ENCODE results near the gene KCNA3.

Gene KCNA3

DNA sequence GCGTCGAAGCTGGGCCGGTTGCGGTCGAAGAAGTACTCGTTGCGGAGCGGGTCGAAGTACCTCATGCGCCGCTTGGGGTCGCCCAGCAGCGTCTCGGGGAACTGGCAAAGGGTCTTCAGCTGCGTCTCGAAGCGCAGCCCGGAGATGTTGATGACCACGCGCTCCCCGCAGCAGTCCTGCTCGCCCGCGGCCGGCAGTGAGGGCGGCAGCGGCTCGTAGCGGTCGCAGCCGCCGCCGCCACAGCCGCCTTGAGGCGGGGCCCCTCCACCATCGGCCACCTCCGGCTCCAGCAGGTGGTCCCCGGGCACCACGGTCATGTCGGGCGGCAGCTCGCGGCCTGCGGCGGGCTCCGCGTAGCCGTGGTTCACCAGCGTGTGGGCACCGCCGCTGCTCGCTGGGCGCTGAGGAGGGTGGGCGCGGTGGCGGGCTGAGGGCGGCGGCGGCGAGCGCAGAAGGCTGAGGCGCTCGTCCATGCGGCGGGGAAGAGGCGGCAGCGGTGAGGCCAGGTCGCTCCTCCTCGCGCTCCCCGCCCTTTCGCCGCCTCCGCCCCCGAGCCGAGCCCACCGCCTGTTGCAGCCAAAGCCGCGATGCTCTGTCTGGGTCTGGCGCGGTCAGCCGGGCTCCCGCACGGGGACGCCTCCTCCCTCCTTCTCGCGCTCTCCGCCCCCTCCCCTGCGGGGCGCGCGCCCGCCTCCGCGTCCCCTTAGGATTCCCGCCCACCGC lies at the start of gene KCNA3:
KCNA3 (minus strand) TSS at position 604 of the 723 bp plus-strand sequence; CDS start at position 473, 131 bp downstream.
- DNase-seq, result peak; percentile 83

- DNase-seq, result no peak
Measured at GRCh38 chr1:110722807-110723206, 48.1 kb upstream of the KCNA3 start.

DNA sequence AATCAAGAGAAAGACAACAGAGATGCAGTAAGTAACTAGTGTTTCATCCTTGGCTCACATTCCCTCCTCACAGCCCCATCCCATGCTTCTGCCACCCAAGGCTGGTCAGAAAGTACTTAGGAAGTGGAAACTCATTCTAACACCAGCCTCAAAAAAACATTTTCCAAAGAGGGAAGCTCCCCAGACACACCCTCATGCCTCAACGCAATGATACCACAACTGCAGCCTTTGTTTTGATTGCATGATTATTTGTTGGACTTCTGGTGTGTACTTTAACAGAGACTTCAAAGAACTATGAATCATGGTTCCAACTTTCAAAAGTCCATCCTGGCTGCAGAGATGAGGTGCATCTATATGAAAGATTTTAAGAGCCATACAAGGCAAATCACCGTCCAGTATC lies 45.2 kb upstream of the KCNA3 start:
- DNase-seq, result no peak

GRCh38 chr1:110718452-110718851 lies 43.7 kb upstream of the KCNA3 start:
- no peak for DNase-seq

- DNase-seq, result no peak
Measured at GRCh38 chr1:110717179-110717578, 42.4 kb upstream of the KCNA3 start.

GRCh38 chr1:110714374-110714995 lies 39.7 kb upstream of the KCNA3 start:
- no peak for DNase-seq

- DNase-seq, result no peak
Measured at GRCh38 chr1:110713221-110713620, 38.5 kb upstream of the KCNA3 start.

DNA sequence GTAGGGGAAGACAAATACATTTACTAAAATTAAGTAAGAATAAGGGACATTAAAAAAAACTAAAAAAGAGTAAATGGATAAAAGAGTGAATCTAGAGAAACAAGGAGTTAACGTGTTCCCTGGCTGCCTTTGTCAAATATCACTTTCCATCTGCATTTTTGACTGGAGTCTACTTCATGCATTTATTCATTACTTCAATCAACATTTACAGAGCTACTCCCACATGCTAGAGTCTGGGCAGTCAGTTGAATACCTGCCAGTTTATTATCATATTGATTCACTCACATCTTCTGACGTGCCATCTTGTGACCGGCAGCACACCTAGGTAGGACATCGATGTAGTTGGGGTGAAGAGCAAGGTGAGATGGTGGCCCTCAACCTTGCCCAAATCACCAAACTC lies 35.6 kb upstream of the KCNA3 start:
- DNase-seq, result no peak

- no peak for DNase-seq
Measured at GRCh38 chr1:110708974-110709440, 34.3 kb upstream of the KCNA3 start.

DNA sequence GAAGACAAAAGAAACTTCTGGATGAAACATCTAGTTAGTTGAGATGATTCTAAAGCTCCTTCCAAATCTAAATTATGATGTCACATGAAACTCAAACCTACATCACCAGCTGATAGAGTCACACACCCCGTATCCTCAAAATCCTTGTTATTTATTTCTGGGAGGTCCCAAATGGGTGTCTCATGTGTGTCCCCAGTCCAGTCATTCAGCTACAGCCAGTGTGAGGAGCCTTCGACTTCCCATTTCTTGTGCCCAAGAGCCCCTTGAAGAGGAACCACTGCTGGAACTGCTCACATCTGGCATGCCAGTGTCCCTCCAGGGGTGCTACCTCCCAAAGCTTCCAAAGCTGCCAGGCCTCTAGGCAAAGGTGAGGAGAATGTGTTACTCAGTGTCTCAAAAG lies 32.5 kb upstream of the KCNA3 start:
- no peak for DNase-seq

DNA sequence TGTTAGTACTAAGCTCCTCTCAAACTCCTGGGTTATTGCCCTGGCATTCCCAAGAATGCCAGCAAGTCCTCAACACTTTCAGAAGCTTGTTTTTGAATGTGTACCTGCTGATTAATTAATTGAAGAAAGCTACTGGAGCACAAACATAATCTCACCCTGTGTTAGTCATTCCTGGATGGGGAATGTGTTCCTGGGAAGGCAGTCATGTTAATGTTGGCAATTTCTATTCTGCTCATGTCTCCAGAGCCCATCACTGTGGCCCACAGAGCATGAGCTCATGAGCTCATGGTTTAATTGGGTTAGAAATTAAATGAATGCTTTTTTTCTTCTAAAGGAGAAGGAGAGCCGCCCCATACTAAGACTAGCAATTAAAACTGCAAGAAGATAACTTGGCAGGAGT lies 31.9 kb upstream of the KCNA3 start:
- DNase-seq, result no peak

DNA sequence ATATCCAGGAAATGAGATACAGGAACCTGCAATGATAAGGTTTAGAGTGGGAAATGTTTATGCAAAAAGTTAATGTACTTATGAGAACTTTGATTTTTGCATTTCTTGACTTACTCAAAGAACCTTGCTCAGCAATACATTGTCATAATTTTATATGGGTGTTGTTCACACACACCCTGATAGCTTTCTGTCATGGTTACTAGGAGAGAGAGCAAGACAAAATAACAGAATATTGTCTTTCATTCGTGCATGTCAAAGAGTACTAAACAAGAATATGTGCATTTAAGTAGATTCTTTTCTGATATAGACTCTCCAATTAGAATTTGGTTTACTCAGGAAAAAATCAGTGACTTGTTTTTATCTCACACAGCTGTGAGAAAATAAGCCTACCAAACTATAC lies 27.5 kb upstream of the KCNA3 start:
- no peak for DNase-seq

GRCh38 chr1:110700767-110701166 lies 26.0 kb upstream of the KCNA3 start:
- DNase-seq, result no peak

DNA sequence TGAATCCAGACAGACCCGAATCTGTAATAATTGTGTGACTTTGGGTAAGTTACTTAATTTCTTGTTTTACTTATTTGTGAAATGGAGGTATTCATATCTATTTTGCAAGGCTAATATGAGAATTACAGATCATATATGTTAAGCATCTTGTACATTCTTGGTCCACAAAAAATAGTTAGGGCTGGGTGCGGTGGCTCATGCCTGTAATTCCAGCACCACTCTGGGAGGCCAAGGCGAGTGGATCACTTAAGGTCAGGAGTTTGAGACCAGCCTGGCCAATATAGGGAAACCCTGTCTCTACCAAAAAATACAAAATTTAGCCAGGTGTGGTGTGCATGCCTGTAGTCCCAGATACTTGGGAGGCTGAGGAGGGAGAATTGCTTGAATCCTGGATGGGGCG lies 22.9 kb upstream of the KCNA3 start:
- DNase-seq, result no peak

- DNase-seq, result no peak
Measured at GRCh38 chr1:110696818-110697217, 22.1 kb upstream of the KCNA3 start.

- no peak for DNase-seq
Measured at GRCh38 chr1:110690709-110691365, 16.1 kb upstream of the KCNA3 start.

DNA sequence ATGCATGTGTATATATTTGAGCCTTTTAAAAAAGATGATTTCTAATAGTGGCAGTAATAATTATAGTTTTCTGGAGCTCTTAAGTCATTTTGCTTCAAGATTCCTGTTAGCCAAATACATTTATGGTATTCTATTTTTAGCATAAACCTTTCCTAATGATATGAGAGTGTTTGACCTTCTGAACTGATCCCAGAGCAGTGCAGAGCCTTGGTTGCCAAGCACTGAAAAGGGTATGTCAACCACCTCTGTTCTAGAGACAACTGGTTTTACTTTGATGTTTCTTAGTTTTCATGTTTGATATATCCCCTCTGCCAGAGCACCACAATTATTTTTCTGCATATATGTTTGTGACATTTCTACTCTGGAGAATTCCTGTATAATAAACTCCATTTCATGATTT lies 15.1 kb upstream of the KCNA3 start:
- no peak for DNase-seq

DNA sequence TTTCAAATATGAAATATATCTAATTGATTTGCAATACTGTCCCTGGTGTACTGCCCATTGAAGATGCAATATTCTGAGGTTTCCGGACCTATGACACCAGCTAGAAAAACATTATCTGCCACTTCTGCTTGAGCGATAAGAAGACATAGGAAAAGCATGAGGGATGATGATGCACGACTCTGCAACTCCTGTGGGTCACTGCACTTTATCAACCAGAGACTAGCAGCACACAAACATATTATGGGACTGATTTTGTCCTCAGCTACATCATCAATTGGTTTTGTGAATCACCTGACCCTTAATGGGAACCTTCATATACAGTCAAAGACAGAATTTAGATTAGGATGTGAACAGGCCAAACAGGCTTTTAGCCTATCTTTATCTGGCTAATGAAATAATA lies 13.8 kb upstream of the KCNA3 start:
- DNase-seq, result no peak

DNA sequence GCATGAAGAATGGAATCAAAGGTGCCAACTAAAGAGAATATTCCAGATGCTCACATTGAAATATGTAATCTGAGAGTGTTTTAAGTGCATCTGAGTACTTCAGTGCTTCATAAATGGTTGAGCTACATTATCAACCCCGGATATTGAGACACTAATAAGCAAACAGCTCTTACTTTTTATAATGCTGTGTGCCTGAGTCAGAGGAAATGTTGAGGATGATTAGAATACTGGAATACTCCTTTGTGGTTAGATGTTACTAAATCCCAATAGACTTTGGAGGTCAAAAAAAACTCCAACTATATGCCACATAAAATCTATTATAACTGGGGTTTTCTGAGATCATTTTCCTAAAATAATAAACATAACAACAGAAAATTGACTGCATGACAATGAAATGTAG lies 12.5 kb upstream of the KCNA3 start:
- no peak for DNase-seq

DNA sequence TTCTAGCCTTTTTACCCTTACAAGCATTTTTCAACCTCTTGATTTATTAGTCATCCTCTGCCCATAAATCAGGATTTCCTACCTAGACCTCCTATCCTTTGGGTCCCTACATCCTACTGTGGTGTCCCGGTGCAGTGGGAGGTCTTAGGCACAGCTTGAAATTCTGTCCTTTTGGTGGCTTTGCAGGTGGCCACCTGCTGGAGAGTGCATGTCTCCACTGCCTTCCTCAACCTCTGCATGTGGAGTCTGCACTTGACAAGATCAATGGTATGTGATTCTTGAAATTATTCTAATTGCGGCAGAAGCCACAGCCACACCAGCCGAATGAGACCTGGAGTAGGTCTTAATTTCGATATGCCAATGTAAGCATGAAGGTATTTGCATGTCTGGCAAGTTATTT lies 11.4 kb upstream of the KCNA3 start:
- no peak for DNase-seq

GRCh38 chr1:110684491-110684890 lies 9.8 kb upstream of the KCNA3 start:
- no peak for DNase-seq

DNA sequence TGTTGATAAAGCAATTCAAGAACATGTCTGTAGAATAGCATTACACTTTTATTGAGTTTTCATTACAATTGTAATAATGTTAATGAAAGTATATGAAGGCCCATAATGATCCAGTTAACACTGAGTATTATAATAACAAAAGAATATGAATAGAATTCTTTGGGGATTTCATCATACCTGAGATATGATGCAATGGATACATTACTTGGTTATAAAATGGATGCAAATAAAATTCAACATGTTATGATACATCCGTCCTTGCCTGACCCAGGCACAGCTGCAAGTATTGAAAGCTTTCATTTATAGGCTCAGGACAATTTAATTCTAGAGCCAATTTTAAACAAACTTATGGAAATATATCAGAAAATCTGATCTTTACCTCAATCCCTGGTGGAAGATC lies 8.2 kb upstream of the KCNA3 start:
- DNase-seq, result no peak

GRCh38 chr1:110680036-110680735 lies 5.4 kb upstream of the KCNA3 start:
- no peak for DNase-seq

GRCh38 chr1:110677526-110677925 lies 2.8 kb upstream of the KCNA3 start:
- DNase-seq, result no peak

Data from activated CD8-positive, alpha-beta memory T cell treated with anti-CD3 and anti-CD28 coated beads, Interleukin-2, amount 50 U/mL, for 48 hours (primary cell).